Endothelial cell of hepatic sinusoid (primary cell): ENCODE results near the gene FAM20B.

Experiments used
- in situ Hi-C: cut with HindIII; loops from 2 replicates; pipeline ENCODE4 v1.10.0; 2017; ENCODE audit warnings: low sequenced_read_pairs

The FAM20B gene

GRCh38 chr1:179124873-179125272, 99.2 kb downstream of the FAM20B start:
- in situ Hi-C loops = loop anchor here (5.0 to 25.0 kb wide), 3 partner anchors 52 to 237 kb away; partner anchors contain the start of genes AXDND1 and SOAT1
